HL-60 (cell line): ENCODE results near the gene NPHP4.

Experiments used
- DNase-seq, 2 experiments: peaks; one replicate each; pipeline ENCODE4 v3.0.0-alpha.2; 2010 to 2020; ENCODE audit warnings: low read depth in 1 of 2, low spot score in 1 of 2
- H3K27ac ChIP-seq: fragments of 250-450 bp; sonication (Bioruptor Pico); replicated peaks from 2 replicates; pipeline ENCODE4 v1.5.1; 2020; ENCODE audit warnings: mild to moderate bottlenecking, moderate library complexity
- H3K27me3 ChIP-seq: fragments of 250-450 bp; sonication (Bioruptor Pico); 2 replicates; pipeline ENCODE4 v1.5.1; 2021; ENCODE audit warnings: mild to moderate bottlenecking, moderate library complexity; ENCODE audit not compliant: insufficient read depth, poor library complexity, severe bottlenecking
- H3K4me3 ChIP-seq: replicated peaks from 2 replicates; pipeline ENCODE4 v1.5.1; 2011; ENCODE audit warnings: mild to moderate bottlenecking, control low read depth, low read length; ENCODE audit not compliant: insufficient read depth
- GABPA ChIP-seq: IDR thresholded peaks from 2 replicates; pipeline ENCODE4 v1.6.1; 2012; ENCODE audit warnings: low read depth
- POLR2AphosphoS5 ChIP-seq: IDR thresholded peaks from 2 replicates; pipeline ENCODE4 v1.6.1; 2012; ENCODE audit warnings: low read depth
- SPI1 ChIP-seq: IDR thresholded peaks from 2 replicates; pipeline ENCODE4 v1.6.1; 2012; ENCODE audit warnings: low read depth, mild to moderate bottlenecking, borderline replicate concordance
- TF ChIP-seq, protein P1 (sequence below): IDR thresholded peaks from 2 replicates; pipeline ENCODE4 v1.6.1; 2012; ENCODE audit warnings: low read depth; ENCODE audit not compliant: insufficient replicate concordance
- TF ChIP-seq, protein P2 (sequence below): IDR thresholded peaks from one replicate; pipeline ENCODE4 v1.5.1; 2011; ENCODE audit warnings: low read length, control low read depth, inconsistent platforms; ENCODE audit not compliant: insufficient read depth

The NPHP4 gene

DNA sequence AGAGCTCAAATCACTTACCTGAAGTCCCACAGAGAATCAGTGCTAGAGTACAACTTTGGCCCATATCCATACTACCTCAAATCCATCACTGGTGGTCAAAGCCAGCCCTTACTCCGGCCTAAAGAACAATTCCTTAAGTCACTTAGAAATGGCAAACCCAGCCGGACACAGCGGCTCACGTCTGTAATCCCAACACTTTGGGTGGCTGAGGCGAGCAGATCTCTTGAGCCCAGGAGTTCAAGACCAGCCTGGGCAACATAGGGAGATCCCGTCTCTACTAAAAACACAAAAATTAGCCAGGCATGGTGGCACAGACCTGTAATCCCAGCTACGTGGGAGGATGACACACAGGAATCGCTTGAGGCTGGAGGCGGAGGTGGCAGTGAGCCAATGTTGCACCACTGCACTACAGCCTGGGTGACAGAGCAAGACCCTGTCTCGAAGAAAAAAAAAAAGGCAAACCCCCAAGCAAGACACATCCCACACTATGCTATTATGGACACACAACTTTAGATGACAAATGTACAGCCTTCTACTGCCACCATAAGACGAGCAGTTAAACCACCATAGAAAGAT, 24.0 kb downstream of the NPHP4 start:
- no peak for DNase-seq
- Histone ChIP-seq H3K27me3 (no peaks in the 10 kb centered on the region), H3K4me3 (no peak overlapping the region), H3K27ac (no peak overlapping the region)
- TF ChIP-seq, protein P1, sequence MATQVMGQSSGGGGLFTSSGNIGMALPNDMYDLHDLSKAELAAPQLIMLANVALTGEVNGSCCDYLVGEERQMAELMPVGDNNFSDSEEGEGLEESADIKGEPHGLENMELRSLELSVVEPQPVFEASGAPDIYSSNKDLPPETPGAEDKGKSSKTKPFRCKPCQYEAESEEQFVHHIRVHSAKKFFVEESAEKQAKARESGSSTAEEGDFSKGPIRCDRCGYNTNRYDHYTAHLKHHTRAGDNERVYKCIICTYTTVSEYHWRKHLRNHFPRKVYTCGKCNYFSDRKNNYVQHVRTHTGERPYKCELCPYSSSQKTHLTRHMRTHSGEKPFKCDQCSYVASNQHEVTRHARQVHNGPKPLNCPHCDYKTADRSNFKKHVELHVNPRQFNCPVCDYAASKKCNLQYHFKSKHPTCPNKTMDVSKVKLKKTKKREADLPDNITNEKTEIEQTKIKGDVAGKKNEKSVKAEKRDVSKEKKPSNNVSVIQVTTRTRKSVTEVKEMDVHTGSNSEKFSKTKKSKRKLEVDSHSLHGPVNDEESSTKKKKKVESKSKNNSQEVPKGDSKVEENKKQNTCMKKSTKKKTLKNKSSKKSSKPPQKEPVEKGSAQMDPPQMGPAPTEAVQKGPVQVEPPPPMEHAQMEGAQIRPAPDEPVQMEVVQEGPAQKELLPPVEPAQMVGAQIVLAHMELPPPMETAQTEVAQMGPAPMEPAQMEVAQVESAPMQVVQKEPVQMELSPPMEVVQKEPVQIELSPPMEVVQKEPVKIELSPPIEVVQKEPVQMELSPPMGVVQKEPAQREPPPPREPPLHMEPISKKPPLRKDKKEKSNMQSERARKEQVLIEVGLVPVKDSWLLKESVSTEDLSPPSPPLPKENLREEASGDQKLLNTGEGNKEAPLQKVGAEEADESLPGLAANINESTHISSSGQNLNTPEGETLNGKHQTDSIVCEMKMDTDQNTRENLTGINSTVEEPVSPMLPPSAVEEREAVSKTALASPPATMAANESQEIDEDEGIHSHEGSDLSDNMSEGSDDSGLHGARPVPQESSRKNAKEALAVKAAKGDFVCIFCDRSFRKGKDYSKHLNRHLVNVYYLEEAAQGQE: no peak
- no peak for TF ChIP-seq POLR2AphosphoS5

DNA sequence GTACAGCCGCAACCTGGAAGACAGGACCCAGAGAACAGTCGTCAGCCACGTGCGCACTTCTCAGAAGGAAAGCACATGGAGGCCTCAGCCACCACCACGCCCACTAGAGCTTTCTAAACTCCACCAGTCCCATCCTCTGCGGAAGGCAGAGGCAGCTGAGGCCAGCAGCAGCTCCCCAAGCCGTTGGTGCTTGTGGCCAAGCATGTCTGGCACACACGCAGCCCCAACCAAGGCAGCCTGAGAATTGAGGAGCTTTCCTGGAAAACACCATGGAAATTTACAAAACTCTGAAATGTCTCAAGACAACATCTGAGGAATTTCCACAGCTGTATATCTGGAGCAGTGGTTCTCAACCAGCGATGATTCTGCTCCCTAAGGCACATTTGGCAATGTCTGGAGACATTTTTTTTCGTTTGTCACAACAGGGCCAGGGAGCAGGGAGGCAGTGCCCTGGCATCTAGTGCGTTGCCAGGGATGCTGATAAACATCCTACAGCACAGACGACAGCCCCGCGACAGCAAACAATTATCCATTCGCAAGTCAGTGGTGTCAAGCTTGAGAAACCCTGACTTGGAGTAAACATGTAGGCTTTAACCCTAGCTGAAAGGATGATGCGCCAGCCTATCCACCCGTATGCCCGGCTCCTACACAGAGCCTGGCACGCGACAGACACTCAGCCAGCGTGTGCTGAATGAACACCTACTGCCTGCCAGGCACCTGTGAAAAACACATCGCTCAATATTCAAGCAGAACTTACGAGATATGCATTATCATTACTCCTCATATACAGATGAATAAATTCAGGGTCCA, 24.7 kb downstream of the NPHP4 start:
- Histone ChIP-seq H3K27ac (no peak overlapping the region), H3K4me3 (no peak overlapping the region), H3K27me3 (no peaks in the 10 kb centered on the region)
- TF ChIP-seq POLR2AphosphoS5 (no peak), SPI1 (no peak), GABPA (no peak)
- TF ChIP-seq, protein P1: no peak
- TF ChIP-seq, protein P2, sequence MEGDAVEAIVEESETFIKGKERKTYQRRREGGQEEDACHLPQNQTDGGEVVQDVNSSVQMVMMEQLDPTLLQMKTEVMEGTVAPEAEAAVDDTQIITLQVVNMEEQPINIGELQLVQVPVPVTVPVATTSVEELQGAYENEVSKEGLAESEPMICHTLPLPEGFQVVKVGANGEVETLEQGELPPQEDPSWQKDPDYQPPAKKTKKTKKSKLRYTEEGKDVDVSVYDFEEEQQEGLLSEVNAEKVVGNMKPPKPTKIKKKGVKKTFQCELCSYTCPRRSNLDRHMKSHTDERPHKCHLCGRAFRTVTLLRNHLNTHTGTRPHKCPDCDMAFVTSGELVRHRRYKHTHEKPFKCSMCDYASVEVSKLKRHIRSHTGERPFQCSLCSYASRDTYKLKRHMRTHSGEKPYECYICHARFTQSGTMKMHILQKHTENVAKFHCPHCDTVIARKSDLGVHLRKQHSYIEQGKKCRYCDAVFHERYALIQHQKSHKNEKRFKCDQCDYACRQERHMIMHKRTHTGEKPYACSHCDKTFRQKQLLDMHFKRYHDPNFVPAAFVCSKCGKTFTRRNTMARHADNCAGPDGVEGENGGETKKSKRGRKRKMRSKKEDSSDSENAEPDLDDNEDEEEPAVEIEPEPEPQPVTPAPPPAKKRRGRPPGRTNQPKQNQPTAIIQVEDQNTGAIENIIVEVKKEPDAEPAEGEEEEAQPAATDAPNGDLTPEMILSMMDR: no peak
- no peak for DNase-seq

DNA sequence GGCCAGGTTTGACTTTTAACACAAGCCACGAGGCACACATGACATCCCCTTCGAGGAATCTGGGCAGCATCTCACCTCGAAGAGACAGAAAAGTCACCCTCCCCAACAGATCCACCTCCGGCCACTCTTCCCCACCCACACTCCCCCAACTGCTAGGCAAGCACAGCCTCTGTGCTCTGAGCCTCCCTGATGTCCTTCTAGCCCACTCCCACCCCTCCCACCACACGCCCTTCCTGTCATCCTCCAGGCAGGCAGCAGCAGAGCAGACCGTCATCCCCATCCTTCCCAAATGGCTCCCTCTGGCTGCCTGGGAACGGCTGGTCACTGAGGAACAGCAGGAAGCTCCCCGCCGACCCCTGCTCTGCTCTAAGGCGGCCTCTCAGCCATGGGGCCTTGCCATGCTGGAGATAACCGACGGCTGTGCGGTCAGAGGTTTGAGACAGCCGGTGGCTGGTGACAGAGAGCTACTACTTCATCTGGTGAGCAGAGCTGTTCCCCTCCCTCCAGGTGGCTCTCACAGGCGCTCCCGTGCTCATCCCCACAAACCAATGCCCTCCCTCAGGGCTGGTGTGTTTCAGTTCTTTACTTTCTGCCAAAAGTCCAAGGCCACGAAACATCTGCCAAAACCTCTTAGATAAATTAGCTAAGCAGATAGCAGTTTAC, 25.6 kb downstream of the NPHP4 start:
- no peaks in the 10 kb centered on the region for H3K27me3 ChIP-seq
- no peak overlapping the region for H3K4me3 ChIP-seq
- H3K27ac ChIP-seq: no peak overlapping the region
- TF ChIP-seq POLR2AphosphoS5: no peak
- TF ChIP-seq, protein P2: no peak
- TF ChIP-seq, protein P1: no peak
- TF ChIP-seq SPI1: no peak
- no peak for TF ChIP-seq GABPA
- no peak for DNase-seq
